ENCODE measurements around the gene TEX9.
"Not testable (repeated sequence)": the region's sequence is repeated elsewhere in the genome, so short reads cannot be mapped to it uniquely, and the experiment has no call there.

TEX9 gene

GRCh38 chr15:56365075-56365711 is at the start of gene TEX9:
Gene TEX9, plus strand, starts transcription at chr15:56365426. Its CDS starts 25 bp downstream, at chr15:56365451.
- Mint-ChIP-seq H3K9me3 (no peaks in the 10 kb centered on the region), H3K4me1 (ENCODE audit: low read depth) (peaks cover 13% of the 10 kb centered on the region), H3K27ac (no peak within 1 kb of the TSS), H3K36me3 (ENCODE audit: low read depth) (no peaks in the 10 kb centered on the region), H3K4me3 (peak within 1 kb of the TSS; percentile 88), H3K27me3 (ENCODE audit: low read depth) (peaks cover 43% of the 10 kb centered on the region)
- DNase-seq (ENCODE audit: low spot score), result peak; percentile 76

GRCh38 chr15:56316561-56316960 is 48.7 kb upstream of the TEX9 start:
- H3K9me3 Mint-ChIP-seq, result peaks cover 16% of the 10 kb centered on the region
- H3K4me3 Mint-ChIP-seq; H3K36me3 Mint-ChIP-seq (ENCODE audit: low read depth); DNase-seq (ENCODE audit: low spot score); H3K27ac Mint-ChIP-seq; H3K4me1 Mint-ChIP-seq (ENCODE audit: low read depth); H3K27me3 Mint-ChIP-seq (ENCODE audit: low read depth): not testable (repeated sequence)

- Mint-ChIP-seq H3K4me1 (ENCODE audit: low read depth) (no peaks in the 10 kb centered on the region), H3K36me3 (ENCODE audit: low read depth) (no peaks in the 10 kb centered on the region), H3K27me3 (ENCODE audit: low read depth) (no peaks in the 10 kb centered on the region), H3K9me3 (peaks cover 16% of the 10 kb centered on the region), H3K27ac (no peak overlapping the region), H3K4me3 (no peak overlapping the region)
- no peak for DNase-seq (ENCODE audit: low spot score)
Measured at GRCh38 chr15:56320316-56320715, 44.9 kb upstream of the TEX9 start.

GRCh38 chr15:56320861-56321260 is 44.4 kb upstream of the TEX9 start:
- H3K27me3 Mint-ChIP-seq (ENCODE audit: low read depth), result no peaks in the 10 kb centered on the region
- no peaks in the 10 kb centered on the region for H3K36me3 Mint-ChIP-seq (ENCODE audit: low read depth)
- no peak overlapping the region for H3K27ac Mint-ChIP-seq
- no peaks in the 10 kb centered on the region for H3K4me1 Mint-ChIP-seq (ENCODE audit: low read depth)
- peaks cover 16% of the 10 kb centered on the region for H3K9me3 Mint-ChIP-seq
- H3K4me3 Mint-ChIP-seq, result no peak overlapping the region
- no peak for DNase-seq (ENCODE audit: low spot score)

DNA sequence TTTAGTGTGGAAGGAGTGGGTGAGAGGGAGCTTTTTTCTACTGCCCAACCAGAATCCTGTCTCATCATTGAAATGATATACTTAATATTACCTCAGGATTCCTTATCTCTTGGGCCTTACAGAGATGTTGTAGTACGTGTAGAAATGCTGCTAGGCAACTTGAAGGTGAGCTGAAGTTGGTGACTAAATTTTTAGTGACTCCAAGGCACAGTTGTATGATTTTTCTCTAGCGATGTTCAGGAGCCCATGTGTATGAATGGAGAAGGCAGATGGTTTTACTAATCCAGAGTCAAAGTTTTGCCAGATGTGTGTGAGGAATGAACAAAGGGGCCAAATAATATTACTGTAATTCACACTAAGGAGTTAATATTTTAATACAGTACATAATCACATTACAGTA is 42.8 kb upstream of the TEX9 start:
- Mint-ChIP-seq H3K36me3 (ENCODE audit: low read depth) (no peaks in the 10 kb centered on the region), H3K4me1 (ENCODE audit: low read depth) (no peaks in the 10 kb centered on the region), H3K9me3 (peaks cover 11% of the 10 kb centered on the region), H3K4me3 (no peak overlapping the region), H3K27me3 (ENCODE audit: low read depth) (no peaks in the 10 kb centered on the region), H3K27ac (no peak overlapping the region)
- DNase-seq (ENCODE audit: low spot score), result no peak

GRCh38 chr15:56323435-56323834 is 41.8 kb upstream of the TEX9 start:
- Mint-ChIP-seq H3K9me3 (peaks cover under 1% of the 10 kb centered on the region), H3K27me3 (ENCODE audit: low read depth) (no peaks in the 10 kb centered on the region), H3K4me3 (no peak overlapping the region), H3K36me3 (ENCODE audit: low read depth) (no peaks in the 10 kb centered on the region), H3K4me1 (ENCODE audit: low read depth) (no peaks in the 10 kb centered on the region), H3K27ac (no peak overlapping the region)
- no peak for DNase-seq (ENCODE audit: low spot score)

DNA sequence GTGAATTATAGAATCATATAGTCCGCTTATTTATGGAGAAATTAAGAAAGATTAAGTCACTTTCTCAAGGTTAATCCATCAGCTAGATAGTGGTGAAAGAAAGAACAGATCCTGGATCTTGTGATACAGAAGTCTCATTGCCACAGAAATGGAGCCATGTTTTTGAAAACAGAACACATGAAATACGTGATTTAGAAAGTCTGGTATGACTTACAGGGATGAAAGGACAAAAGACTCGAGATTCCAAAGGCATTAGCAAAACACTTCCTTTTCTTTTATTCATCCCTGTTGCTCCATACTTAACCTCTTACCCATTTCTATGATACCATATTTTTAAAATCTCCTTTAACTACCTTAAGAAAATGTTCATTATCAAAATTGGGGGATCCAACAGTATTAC is 40.0 kb upstream of the TEX9 start:
- DNase-seq (ENCODE audit: low spot score), result no peak
- no peaks in the 10 kb centered on the region for H3K27me3 Mint-ChIP-seq (ENCODE audit: low read depth)
- peaks cover 13% of the 10 kb centered on the region for H3K9me3 Mint-ChIP-seq
- no peak overlapping the region for H3K27ac Mint-ChIP-seq
- no peak overlapping the region for H3K4me3 Mint-ChIP-seq
- H3K36me3 Mint-ChIP-seq (ENCODE audit: low read depth), result no peaks in the 10 kb centered on the region
- no peaks in the 10 kb centered on the region for H3K4me1 Mint-ChIP-seq (ENCODE audit: low read depth)

- no peaks in the 10 kb centered on the region for H3K27me3 Mint-ChIP-seq (ENCODE audit: low read depth)
- H3K9me3 Mint-ChIP-seq, result peaks cover 27% of the 10 kb centered on the region
- H3K4me3 Mint-ChIP-seq, result no peak overlapping the region
- no peak for DNase-seq (ENCODE audit: low spot score)
- no peak overlapping the region for H3K27ac Mint-ChIP-seq
- H3K36me3 Mint-ChIP-seq (ENCODE audit: low read depth), result no peaks in the 10 kb centered on the region
- no peaks in the 10 kb centered on the region for H3K4me1 Mint-ChIP-seq (ENCODE audit: low read depth)
Measured at GRCh38 chr15:56327721-56328502, 37.3 kb upstream of the TEX9 start.

DNA sequence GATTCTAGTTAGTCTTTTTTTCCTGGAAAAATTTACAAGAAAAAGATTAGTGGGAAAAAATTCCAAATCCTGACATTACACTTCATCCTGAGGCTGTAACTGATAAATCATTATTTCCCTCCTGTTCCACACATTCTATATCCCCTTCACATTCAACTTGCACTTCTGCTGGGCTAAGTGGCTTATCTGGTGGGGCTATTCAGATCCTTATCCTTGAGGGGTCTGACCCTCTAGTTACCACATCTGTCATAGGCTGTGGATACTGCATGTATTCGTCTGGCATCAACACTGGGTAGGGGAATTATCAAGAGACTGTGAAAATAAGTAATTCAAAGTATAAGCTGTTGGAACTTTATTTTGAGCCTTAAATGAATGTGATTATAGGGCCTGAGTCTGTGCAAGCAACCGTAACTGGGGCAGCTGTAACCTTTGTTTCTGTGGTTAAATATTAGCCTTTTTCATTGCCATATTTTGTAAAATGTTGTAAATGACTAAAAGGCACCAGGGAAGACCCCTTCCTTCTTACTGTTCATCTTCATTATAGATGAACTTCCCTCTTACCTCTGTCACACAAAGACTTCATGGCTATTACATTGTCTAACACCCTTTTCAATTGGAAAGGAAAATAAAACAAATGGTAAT is 28.0 kb upstream of the TEX9 start:
- no peaks in the 10 kb centered on the region for H3K36me3 Mint-ChIP-seq (ENCODE audit: low read depth)
- H3K27me3 Mint-ChIP-seq (ENCODE audit: low read depth), result no peaks in the 10 kb centered on the region
- no peaks in the 10 kb centered on the region for H3K9me3 Mint-ChIP-seq
- H3K27ac Mint-ChIP-seq, result no peak overlapping the region
- H3K4me3 Mint-ChIP-seq, result no peak overlapping the region
- no peak for DNase-seq (ENCODE audit: low spot score)
- H3K4me1 Mint-ChIP-seq (ENCODE audit: low read depth), result no peaks in the 10 kb centered on the region

DNA sequence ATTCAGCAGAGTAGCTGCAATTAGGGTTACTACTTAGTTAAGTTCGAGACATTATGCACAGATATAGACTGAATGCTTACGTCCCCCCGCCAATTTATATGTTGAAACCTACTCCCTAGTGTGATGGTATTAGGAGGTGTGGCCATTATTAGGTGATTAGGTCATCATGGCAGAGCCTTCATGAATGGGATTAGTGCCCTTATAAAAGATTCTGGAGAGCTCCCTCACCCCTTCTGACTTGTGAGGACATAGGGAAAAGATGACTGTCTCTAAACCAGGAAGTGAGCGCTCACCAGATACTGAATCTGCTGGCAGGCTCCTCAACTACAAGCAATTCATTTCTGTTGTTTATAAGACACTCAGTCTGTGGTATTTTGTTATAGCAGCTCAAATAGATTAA is 25.6 kb upstream of the TEX9 start:
- Mint-ChIP-seq H3K27ac (no peak overlapping the region), H3K9me3 (no peaks in the 10 kb centered on the region), H3K27me3 (ENCODE audit: low read depth) (peaks cover 3% of the 10 kb centered on the region), H3K36me3 (ENCODE audit: low read depth) (no peaks in the 10 kb centered on the region), H3K4me3 (no peak overlapping the region), H3K4me1 (ENCODE audit: low read depth) (no peaks in the 10 kb centered on the region)
- DNase-seq (ENCODE audit: low spot score), result no peak

DNA sequence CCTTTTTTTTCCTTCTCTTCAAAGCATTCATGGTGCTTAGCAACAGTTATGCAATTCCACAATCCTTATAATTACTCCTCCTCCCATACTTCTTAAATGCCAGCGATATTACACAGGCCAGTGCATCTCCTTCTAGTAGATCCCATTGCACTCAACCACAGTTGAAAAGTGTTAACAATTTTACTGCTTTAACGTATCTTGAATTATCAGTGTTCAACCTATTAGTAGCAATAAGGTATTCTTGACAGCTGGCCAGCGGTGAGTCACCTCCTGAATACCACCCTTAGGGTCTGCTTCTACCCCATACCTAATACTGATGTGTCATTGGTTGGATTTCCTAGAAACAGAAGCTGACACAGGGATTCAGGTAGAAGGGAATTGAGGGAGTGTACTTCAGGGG is 24.0 kb upstream of the TEX9 start:
- DNase-seq (ENCODE audit: low spot score), result no peak
- H3K4me1 Mint-ChIP-seq (ENCODE audit: low read depth), result no peaks in the 10 kb centered on the region

DNA sequence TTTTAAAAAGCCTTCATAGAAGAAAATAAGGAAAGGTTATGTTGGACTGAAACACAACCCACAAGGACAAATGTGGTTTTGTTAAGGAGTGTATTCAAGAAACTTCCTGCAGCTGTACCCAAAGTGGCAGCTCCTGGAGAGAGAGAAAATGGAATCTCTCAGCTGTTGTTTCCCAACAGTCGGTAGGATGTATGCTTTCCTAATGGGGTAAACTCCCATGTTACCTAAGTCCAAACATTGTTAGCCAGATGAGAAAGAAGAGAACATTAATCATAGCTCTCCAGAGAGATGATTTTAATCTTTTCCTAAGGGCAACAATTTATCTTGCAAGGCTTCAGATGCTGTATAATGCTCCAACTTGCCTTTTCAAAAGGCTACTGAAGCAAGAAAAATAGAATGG is 22.6 kb upstream of the TEX9 start:
- Mint-ChIP-seq H3K27me3 (ENCODE audit: low read depth) (peaks cover 5% of the 10 kb centered on the region), H3K4me1 (ENCODE audit: low read depth) (no peaks in the 10 kb centered on the region), H3K27ac (no peak overlapping the region), H3K4me3 (no peak overlapping the region), H3K9me3 (no peaks in the 10 kb centered on the region), H3K36me3 (ENCODE audit: low read depth) (no peaks in the 10 kb centered on the region)
- DNase-seq (ENCODE audit: low spot score), result no peak

More for the DNA sequence above, 24.0 kb upstream of the TEX9 start:
- H3K27me3 Mint-ChIP-seq (ENCODE audit: low read depth), result peaks cover 3% of the 10 kb centered on the region
- H3K9me3 Mint-ChIP-seq, result no peaks in the 10 kb centered on the region
- H3K36me3 Mint-ChIP-seq (ENCODE audit: low read depth), result no peaks in the 10 kb centered on the region
- no peak overlapping the region for H3K4me3 Mint-ChIP-seq
- no peak overlapping the region for H3K27ac Mint-ChIP-seq

- Mint-ChIP-seq H3K36me3 (ENCODE audit: low read depth) (no peaks in the 10 kb centered on the region), H3K4me1 (ENCODE audit: low read depth) (no peaks in the 10 kb centered on the region), H3K9me3 (no peaks in the 10 kb centered on the region), H3K27me3 (ENCODE audit: low read depth) (peaks cover 5% of the 10 kb centered on the region), H3K27ac (no peak overlapping the region), H3K4me3 (no peak overlapping the region)
- no peak for DNase-seq (ENCODE audit: low spot score)
Measured at GRCh38 chr15:56343879-56344278, 21.3 kb upstream of the TEX9 start.

DNA sequence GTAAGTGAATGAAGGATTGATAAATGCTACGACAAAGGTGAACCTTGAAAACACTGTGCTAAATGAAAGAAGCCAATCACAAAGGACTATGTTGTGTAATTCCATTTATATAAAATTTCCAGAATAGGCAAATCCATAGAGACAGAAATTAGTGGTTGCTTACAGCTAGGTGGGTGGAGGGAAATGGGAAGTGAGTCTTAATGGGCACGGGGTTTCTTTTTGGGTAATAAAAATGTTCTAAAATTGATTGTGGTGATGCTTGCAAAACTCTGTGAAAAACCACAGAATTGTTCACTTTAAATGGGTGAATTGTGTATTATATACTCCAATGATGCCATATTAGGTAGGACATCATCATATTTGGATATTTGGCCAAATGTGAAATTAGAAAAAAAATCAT is 20.9 kb upstream of the TEX9 start:
- DNase-seq (ENCODE audit: low spot score), result no peak
- Mint-ChIP-seq H3K4me3 (no peak overlapping the region), H3K9me3 (no peaks in the 10 kb centered on the region), H3K4me1 (ENCODE audit: low read depth) (no peaks in the 10 kb centered on the region), H3K27me3 (ENCODE audit: low read depth) (peaks cover 5% of the 10 kb centered on the region), H3K36me3 (ENCODE audit: low read depth) (no peaks in the 10 kb centered on the region), H3K27ac (no peak overlapping the region)
